ENCODE results near the gene CCDC93. TPM values are rescaled to one million over a fixed set of nuclear protein-coding genes. Genes with fewer than 3 reads are reported as not detected.

The CCDC93 gene
- total RNA-seq, 2 experiments from 2014 or later, result 62.2 to 64.5 TPM

DNA sequence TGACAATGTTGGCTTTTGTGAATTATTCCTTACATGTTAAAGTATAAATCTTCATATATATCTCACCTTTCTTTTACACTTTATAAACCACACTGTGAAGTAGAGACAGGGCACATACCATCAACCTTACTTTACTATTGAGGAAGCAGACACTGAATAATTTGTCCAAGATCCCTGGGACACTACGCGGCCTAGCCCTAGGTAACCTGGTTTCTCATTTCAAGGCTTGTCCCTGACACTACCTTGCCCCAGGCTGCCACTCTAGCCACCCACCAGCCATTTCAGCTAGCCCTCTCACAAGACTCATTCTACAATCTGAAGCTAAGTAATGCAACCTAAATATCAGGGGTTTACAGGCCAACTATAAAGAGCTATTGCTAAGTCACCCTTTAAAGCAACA lies 26.7 kb downstream of the CCDC93 start:
- Mint-ChIP-seq H3K4me3 (no peak overlapping the region), H3K27ac (peak overlapping the region; percentile 17), H3K36me3 (ENCODE audit: low read depth) (peaks cover 96% of the 10 kb centered on the region), H3K4me1 (ENCODE audit: low read depth) (peaks cover 4% of the 10 kb centered on the region), H3K9me3 (no peaks in the 10 kb centered on the region), H3K27me3 (no peaks in the 10 kb centered on the region)
- Histone ChIP-seq H3K4me3 (ENCODE audit: low read length) (no peak overlapping the region), H3K36me3 (ENCODE audit: insufficient read depth, low read length) (peaks cover 87% of the 10 kb centered on the region), H3K9me3 (ENCODE audit: control insufficient read depth in 1 of 2, insufficient read depth in 1 of 2, low read length in 2 of 2) (no peaks in the 10 kb centered on the region), H3K4me1 (ENCODE audit: insufficient read depth, low read length) (no peaks in the 10 kb centered on the region), H3K27me3 (ENCODE audit: control insufficient read depth in 1 of 2, insufficient read depth in 2 of 2, low read length in 2 of 2) (no peaks in the 10 kb centered on the region), H3K27ac (ENCODE audit: low read depth in 1 of 2, low read length in 2 of 2) (no peak overlapping the region)
- TF ChIP-seq, protein P1, sequence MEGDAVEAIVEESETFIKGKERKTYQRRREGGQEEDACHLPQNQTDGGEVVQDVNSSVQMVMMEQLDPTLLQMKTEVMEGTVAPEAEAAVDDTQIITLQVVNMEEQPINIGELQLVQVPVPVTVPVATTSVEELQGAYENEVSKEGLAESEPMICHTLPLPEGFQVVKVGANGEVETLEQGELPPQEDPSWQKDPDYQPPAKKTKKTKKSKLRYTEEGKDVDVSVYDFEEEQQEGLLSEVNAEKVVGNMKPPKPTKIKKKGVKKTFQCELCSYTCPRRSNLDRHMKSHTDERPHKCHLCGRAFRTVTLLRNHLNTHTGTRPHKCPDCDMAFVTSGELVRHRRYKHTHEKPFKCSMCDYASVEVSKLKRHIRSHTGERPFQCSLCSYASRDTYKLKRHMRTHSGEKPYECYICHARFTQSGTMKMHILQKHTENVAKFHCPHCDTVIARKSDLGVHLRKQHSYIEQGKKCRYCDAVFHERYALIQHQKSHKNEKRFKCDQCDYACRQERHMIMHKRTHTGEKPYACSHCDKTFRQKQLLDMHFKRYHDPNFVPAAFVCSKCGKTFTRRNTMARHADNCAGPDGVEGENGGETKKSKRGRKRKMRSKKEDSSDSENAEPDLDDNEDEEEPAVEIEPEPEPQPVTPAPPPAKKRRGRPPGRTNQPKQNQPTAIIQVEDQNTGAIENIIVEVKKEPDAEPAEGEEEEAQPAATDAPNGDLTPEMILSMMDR (IDR thresholded peaks at IDR 0.05), result no peak
- ChIA-PET POLR2A (no interaction called here), CTCF (interaction anchor here (3.0 kb wide), 1 partner anchor 16 kb away, joined by 10 read pairs; no protein-coding TSS in a partner anchor)
- intact Hi-C loops (cut with DNase I, micrococcal nuclease), result no loop called here
- ATAC-seq (ENCODE audit: poor library complexity) (no peak), DNase-seq (no peak)

DNA sequence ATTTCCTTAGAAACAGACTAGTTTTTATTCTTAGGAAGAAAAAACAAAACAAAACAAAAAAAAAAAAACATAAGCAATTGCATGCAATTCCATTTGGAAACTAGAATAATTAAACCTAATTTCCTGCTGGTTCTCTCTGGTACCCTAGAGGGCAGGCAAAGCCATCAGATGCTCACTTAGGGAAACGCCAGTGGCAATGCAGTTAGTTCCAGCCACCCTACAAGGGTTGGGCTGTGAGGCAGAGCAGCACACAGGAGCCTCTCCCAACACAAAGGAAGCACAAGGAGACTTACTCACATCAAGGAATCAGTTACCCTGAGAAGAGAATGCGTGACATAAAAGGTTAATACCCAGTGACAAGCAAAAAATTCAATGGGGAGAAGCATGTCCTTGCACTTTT lies 28.8 kb downstream of the CCDC93 start:
- Histone ChIP-seq H3K9me3 (ENCODE audit: control insufficient read depth in 1 of 2, insufficient read depth in 1 of 2, low read length in 2 of 2) (no peaks in the 10 kb centered on the region), H3K36me3 (ENCODE audit: insufficient read depth, low read length) (peaks cover 82% of the 10 kb centered on the region), H3K27me3 (ENCODE audit: control insufficient read depth in 1 of 2, insufficient read depth in 2 of 2, low read length in 2 of 2) (no peaks in the 10 kb centered on the region), H3K4me1 (ENCODE audit: insufficient read depth, low read length) (no peaks in the 10 kb centered on the region), H3K4me3 (ENCODE audit: low read length) (no peak overlapping the region), H3K27ac (ENCODE audit: low read depth in 1 of 2, low read length in 2 of 2) (no peak overlapping the region)
- H3K9me3 Mint-ChIP-seq, result no peaks in the 10 kb centered on the region
- no peaks in the 10 kb centered on the region for H3K4me1 Mint-ChIP-seq (ENCODE audit: low read depth)
- no peak overlapping the region for H3K27ac Mint-ChIP-seq
- POLR2A ChIA-PET, result no interaction called here
- DNase-seq (no peak), ATAC-seq (ENCODE audit: poor library complexity) (no peak)
- H3K4me3 Mint-ChIP-seq, result no peak overlapping the region
- peaks cover 96% of the 10 kb centered on the region for H3K36me3 Mint-ChIP-seq (ENCODE audit: low read depth)
- H3K27me3 Mint-ChIP-seq, result no peaks in the 10 kb centered on the region
- TF ChIP-seq, protein P1 (IDR thresholded peaks at IDR 0.05), result no peak
- CTCF ChIA-PET, result interaction anchor here (3.3 kb wide), 1 partner anchor 18 kb away, joined by 9 read pairs; no protein-coding TSS in a partner anchor
- intact Hi-C loops (cut with DNase I, micrococcal nuclease), result no loop called here

DNA sequence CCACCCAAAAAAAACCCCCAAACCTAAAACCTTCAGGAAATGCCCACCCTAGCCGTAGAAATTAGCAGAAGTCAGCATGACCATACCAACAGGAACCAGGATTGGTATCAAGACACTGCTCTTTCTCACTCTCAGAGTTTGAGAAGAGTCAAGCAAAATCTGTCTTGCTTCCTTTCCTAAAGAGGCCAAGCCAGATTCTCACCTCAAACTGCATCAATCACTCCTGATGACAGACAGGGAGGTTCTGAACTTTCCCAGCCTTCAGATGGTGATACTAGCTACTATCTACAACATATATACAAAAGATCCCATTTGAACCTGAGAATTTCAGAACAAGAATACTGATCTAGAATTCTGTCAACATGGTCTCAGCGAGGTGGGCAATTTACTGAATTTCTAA lies 29.7 kb downstream of the CCDC93 start:
- ATAC-seq (ENCODE audit: poor library complexity), result no peak

More for the DNA sequence above, 29.7 kb downstream of the CCDC93 start:
- TF ChIP-seq, protein P1 (IDR thresholded peaks at IDR 0.05), result no peak
- peaks cover 96% of the 10 kb centered on the region for H3K36me3 Mint-ChIP-seq (ENCODE audit: low read depth)
- no peak overlapping the region for H3K4me3 Mint-ChIP-seq
- Histone ChIP-seq H3K4me1 (ENCODE audit: insufficient read depth, low read length) (no peaks in the 10 kb centered on the region), H3K27ac (ENCODE audit: low read depth in 1 of 2, low read length in 2 of 2) (no peak overlapping the region), H3K27me3 (ENCODE audit: control insufficient read depth in 1 of 2, insufficient read depth in 2 of 2, low read length in 2 of 2) (no peaks in the 10 kb centered on the region), H3K36me3 (ENCODE audit: insufficient read depth, low read length) (peaks cover 82% of the 10 kb centered on the region), H3K4me3 (ENCODE audit: low read length) (no peak overlapping the region), H3K9me3 (ENCODE audit: control insufficient read depth in 1 of 2, insufficient read depth in 1 of 2, low read length in 2 of 2) (no peaks in the 10 kb centered on the region)
- POLR2A ChIA-PET, result no interaction called here
- DNase-seq, result no peak
- intact Hi-C loops (cut with DNase I, micrococcal nuclease), result no loop called here
- no peak overlapping the region for H3K27ac Mint-ChIP-seq
- no peaks in the 10 kb centered on the region for H3K9me3 Mint-ChIP-seq
- H3K4me1 Mint-ChIP-seq (ENCODE audit: low read depth), result no peaks in the 10 kb centered on the region
- CTCF ChIA-PET, result interaction anchor here (3.3 kb wide), 1 partner anchor 19 kb away, joined by 9 read pairs; no protein-coding TSS in a partner anchor
- H3K27me3 Mint-ChIP-seq, result no peaks in the 10 kb centered on the region

Data from CD4-positive, alpha-beta T cell (primary cell).